Activated CD4-positive, alpha-beta T cell treated with anti-CD3 and anti-CD28 coated beads for 4 hours (primary cell): ENCODE data around the gene MTX3.

Source experiments
- DNase-seq, 2 donors: peaks; one replicate each; pipeline ENCODE4 v3.0.0-alpha.2; 2020

MTX3 gene, protein sequence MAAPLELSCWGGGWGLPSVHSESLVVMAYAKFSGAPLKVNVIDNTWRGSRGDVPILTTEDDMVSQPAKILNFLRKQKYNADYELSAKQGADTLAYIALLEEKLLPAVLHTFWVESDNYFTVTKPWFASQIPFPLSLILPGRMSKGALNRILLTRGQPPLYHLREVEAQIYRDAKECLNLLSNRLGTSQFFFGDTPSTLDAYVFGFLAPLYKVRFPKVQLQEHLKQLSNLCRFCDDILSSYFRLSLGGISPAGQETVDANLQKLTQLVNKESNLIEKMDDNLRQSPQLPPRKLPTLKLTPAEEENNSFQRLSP

GRCh38 chr5:79990598-79991507 lies at the start of gene MTX3:
TSS of gene MTX3 (minus strand) at chr5:79991262. CDS start at chr5:79991238, 24 bp downstream.
- DNase-seq = peak; percentile 88 to 89

DNA sequence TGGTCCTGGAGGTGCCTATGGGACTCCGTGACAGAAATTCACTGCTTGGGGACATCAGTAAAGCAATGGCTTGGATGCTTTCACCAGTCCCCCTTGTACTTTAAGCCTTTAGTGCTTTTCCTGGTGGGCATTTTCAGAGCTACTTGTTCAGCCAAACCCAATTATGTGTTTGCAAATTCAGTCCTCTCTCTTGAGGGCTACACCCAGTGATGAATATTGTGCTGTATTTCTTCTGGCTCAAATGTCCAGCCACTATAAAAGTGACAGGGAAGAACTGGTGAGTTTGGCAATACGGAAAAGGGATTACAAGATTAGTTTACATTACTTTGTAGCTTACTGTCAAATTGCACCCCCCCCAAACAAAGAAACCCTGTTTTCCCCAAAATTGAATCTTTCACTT lies 48.6 kb upstream of the MTX3 start:
- no peak for DNase-seq

DNA sequence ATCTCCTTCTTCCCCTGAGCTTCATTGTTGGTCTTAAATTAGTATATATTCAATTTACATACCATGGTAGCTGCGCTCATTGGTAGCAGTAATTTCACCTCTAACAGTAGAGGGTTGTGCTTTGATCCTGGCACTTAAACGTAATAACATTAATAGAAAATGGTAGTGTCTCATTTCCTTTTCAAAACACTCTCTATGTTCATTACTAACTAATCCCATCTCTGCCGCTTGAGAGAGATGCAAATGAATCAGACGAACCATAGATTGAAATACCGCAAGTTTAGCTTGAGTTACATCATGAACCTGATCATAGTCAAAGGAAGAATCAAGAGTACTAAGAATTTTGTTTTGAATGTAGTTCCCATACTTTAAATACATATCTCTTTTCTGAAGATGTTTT lies 46.3 kb upstream of the MTX3 start:
- no peak for DNase-seq

DNA sequence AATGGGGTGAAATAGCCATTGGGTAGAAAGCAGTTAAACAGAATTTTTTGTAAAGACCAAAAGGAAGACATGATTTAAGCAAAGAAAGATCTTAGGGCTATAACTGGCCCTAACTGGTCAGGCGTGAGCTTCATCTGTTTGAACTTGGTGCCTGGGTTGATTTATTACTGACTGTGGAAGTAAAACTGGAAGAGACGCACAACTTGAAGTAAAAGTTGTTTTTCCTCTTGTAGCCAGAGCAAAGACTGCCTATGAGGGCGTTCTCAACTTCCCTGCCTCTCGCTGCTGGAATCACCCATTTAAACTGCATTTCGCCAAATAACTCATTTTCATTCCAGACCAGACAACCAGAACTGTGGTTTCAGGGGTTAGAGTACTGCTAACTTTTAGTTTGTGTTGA lies 45.6 kb upstream of the MTX3 start:
- DNase-seq = no peak

GRCh38 chr5:80035839-80036238 lies 44.8 kb upstream of the MTX3 start:
- no peak for DNase-seq

DNA sequence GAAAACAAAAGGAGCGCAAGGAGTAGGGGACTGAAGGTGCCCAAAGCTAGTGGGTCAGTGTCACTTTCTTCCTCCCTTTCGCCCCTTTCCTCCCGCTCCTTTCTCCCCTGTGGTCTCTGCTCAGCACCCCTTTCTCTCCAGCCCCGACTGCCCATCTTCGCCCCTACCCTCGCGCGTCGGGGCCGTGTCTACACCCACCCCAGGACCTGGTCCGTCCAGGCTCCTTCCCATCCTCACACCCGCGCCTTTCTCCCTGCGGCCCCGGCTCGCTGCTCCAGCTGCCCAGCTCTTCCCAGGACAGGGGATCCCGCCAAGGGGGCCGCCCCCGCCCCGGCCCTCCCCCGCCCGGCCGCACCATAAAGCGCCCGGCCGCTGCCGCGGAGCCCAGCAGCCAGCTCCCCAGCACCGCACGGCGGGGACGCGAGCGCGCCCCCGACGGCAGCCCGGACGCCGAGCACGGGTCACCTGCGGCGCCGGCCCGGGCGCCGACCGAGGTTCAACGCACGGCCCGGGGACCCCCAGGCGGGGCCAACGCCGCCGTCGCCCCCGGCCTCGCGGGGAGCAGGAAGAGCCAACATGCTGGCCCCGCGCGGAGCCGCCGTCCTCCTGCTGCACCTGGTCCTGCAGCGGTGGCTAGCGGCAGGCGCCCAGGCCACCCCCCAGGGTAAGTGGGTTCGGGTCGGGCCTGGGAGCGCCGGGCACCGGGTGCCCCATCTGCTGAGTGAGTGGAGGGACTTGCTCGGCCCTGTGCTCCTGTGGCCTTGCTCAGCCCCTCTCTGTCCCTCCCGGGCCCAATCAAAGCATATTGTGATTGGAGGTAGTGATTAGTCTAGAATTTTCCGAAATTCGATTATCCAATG lies 44.1 kb upstream of the MTX3 start, which contains the start of gene THBS4:
Gene THBS4, plus strand, starts transcription at position 387 of the 860 bp plus-strand sequence. Its CDS starts 190 bp downstream, at position 577.
- no peak for DNase-seq

DNA sequence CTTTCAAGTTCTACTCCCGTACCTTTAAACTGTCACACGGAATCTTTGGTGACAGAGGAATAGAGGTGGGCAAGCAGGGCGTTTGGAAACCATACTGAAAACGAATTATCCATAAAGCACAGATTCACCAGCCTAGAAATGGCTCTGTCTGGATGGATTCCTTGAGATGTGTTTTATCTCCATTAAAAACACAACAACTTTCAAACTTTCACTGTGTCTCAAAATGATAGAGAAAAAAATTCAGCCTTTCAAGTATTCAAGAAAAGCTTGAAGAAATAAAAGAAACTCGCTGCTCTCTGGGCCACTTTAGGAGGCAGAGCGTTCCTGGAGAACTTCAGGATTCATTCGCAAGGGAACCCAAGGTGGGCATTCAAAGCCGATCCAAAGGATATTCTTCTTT lies 43.5 kb upstream of the MTX3 start:
- DNase-seq = no peak

DNA sequence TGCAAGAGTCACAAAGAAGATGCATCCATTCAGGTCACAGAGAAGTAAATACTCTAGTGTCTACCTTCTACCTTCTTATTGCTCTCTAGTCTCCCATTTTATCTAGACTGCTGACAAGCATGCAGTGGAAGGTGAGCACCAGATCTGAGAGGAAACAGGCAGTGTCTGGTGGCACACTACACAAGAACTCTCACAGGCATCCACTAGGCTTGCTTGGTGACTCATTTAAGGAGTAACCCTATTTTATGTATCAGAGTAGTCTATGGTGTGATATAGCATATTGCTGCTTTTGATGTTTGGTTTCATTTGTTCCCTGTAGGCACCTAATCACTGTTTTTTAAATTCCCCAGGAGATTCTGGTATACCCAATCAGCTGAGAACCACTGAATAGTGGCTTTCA lies 42.5 kb upstream of the MTX3 start:
- DNase-seq = no peak

DNA sequence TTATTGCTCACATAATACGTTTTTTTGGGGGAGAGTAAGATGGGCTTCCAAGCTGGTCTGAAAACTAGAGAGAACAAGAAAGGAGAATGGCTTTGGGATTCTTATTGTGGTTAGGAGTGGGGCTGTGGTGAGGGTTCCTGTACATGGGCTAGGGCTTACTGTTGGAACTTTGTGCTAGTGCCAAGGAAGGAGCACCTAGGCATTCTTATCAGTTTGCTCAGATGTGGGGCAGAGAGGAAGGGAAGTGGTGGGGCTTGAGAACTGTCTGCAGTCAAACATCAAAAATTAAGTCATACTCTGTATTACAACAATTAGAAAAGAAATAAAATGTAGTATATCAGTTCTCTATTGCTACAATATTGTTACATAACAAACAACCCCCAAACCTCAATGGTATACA lies 40.0 kb upstream of the MTX3 start:
- no peak for DNase-seq

GRCh38 chr5:80026841-80027240 lies 35.8 kb upstream of the MTX3 start:
- no peak for DNase-seq

DNA sequence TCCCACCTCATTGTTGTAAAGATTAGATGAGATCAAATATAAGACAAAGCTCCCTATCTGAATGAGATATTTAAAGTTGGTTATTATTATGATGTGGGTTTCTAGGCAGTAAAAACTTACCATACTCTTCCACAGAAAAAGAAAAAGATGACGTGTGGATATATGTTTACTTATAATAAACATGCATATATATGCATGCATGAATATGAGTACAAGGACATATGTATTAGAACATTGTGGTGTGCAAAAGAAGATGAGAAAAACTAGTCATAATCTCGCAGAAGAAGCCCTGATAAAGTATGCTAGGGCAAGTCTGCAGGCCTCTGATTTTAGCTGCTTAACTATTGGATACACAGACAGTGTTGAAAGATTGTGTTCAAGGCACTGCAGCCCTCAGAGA lies 34.0 kb upstream of the MTX3 start:
- no peak for DNase-seq

GRCh38 chr5:80010754-80011392 lies 19.8 kb upstream of the MTX3 start:
- no peak for DNase-seq

DNA sequence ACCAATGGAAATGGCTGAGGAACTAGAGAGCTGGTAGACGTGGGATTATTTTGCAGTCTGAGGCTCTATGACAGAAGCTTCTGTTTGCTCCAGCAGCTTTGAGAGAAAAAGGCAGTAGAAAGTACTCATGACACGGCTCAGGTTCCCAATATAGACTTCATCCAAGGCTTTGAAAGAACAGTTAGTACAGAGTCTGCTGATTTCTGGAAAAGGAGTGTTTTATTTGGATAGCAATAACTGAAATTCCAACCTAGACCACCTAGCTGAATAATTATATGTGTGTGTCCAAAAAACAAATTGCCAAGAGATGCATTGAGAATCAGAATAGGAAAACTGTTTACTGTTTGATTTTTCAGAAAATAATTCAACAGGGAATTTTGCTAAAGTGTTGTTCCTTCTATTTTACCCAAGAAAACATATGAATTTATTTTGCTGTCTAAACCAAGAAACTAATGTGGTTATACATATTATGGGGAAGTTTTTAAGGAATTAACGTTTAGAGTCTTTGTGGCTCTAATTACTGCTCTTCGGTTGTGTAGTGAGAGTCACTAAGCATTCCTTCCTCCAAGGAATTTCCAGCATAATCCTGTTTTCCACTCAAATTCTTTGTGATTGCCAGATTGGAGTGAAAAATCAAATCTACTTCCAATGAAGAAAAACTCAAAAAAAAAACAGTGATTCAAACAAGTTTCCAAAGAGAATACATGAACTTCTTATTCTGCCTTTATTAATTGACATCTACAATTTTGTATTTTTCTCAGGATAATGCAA lies 18.1 kb upstream of the MTX3 start:
- no peak for DNase-seq

GRCh38 chr5:80002677-80003076 lies 11.6 kb upstream of the MTX3 start:
- no peak for DNase-seq

DNA sequence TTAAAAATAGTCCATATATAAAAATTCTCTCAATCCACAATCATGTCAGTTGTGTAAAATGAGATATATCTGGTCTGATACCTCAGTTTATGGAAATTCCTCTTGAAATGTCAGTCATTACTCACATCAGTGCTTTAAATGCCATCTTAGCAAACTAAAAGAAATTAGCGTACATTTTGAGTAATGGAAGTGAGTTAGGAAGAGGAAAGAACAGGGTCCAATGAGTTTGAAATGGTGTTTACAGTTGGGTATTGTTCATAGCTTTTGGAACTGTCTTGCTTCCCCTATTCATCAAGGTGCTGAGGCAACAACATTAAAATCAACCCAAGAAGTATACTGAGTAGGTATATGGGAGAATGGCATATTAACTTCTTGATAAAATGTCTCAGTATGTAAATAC lies 8.7 kb upstream of the MTX3 start:
- DNase-seq = no peak

DNA sequence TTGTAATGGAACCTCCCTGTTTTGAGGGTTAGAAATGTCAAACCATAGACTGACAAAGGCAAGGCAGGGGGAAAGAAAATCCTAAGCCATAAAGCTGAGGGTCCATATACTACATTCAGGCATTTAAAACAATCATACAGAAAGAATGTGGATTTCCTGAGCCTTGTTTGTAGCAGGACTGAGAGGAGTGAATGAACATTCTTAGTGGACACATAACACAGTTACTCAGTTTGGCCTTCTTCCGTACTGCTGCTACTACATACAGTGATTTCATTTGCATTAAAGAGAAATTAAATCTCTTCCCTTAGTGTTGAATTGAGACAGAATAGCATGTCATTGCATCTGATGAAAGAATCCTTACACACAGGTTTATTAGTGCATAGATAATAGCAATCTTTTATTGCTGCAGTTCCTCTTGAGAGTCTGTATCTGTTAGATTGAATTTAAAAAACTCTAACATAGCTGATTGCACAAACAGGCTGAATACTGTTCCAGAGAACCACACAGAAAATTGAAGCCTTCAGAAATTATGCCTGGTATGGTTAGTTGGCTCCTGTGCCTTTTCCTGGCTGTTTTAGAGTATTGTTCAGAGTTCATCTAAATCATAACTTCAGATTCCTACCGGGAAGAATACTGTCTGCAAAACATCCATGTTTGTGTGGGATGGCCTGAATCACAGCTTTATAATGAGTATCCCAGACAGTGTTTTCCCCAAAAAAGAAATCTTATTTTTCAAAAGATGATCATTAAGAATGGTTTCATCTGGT lies 2.0 kb upstream of the MTX3 start:
- no peak for DNase-seq

GRCh38 chr5:79990205-79990597 lies 861 bp downstream of the MTX3 start:
- DNase-seq = peak in 1 of 2 donors; percentile 4

- no peak for DNase-seq
These were observed 4.8 kb downstream of the MTX3 start for GRCh38 chr5:79986260-79986659.

GRCh38 chr5:79985288-79985687 lies 5.8 kb downstream of the MTX3 start:
- no peak for DNase-seq

DNA sequence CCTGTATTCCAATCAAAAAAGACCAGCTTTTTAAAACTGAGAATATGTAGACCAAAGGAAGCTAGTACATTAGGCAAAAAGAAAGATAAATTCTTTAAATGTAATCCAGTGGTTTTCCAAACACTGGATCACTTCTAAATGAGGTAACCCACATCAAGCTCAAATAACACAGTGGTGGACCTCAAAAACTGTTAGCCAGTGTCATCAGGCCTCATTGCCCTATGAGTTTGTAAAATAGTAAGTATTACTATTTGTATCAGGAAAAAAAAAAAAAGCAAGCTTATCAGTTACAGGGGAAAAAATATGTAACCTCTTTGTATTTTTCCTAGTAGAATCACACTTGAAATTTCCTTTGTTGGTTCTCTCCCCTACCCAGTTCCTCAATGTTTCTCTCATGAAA lies 6.7 kb downstream of the MTX3 start:
- DNase-seq = no peak

DNA sequence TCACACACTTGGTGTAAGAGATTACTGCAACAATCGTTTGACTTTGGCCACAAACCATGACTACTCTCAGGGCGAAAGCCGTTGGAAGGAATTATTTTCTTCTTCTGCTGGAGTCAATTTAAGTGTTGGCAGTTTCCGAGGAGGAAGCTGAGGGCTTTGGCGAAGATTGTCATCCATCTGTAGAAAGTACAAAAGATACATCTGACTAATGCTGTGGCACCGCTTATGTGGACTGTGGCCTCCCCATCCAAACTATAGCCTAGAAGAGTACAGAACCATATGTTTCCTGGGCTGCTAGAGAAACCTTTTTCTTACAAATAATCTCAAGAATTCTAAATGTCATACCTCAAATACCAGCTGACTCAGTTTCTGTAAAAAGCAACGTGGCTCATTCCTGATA lies 7.4 kb downstream of the MTX3 start:
- no peak for DNase-seq
